ENCODE results near the gene PLK5.

The PLK5 gene

GRCh38 chr19:1577929-1578618 is 54.2 kb downstream of the PLK5 start:
- Histone ChIP-seq H3K4me1 (ENCODE audit: control insufficient read depth, low read length) (no peaks in the 10 kb centered on the region), H3K9me2 (replicated peaks; ENCODE audit: control insufficient read depth, low read length) (no peaks in the 10 kb centered on the region), H3K4me2 (ENCODE audit: low read length) (no peak overlapping the region), H3K9me3 (ENCODE audit: control insufficient read depth, insufficient read depth, low read length) (no peaks in the 10 kb centered on the region), H3K27ac (ENCODE audit: low read depth, low read length) (no peak overlapping the region), H3K36me3 (ENCODE audit: control insufficient read depth, low read length) (peaks cover 57% of the 10 kb centered on the region), H3K27me3 (ENCODE audit: control insufficient read depth, low read length) (no peaks in the 10 kb centered on the region), H3K4me3 (ENCODE audit: low read length) (no peak overlapping the region), H3F3A (ENCODE audit: control insufficient read depth, insufficient read depth) (peaks cover 4% of the 10 kb centered on the region; the same call in 1 of the 2 replicates), H4K20me1 (ENCODE audit: control insufficient read depth, insufficient read depth, low read depth, low read length) (no peaks in the 10 kb centered on the region), H3K79me2 (ENCODE audit: control insufficient read depth, low read length) (no peaks in the 10 kb centered on the region)
- no peak for TF ChIP-seq CTCF (IDR thresholded peaks at IDR 0.05; ENCODE audit: low read depth, low read length, poor library complexity, severe bottlenecking)
- no peak for TF ChIP-seq EZH2phosphoT487 (IDR thresholded peaks at IDR 0.05; ENCODE audit: borderline replicate concordance, low read length)

- no peaks in the 10 kb centered on the region for H3K9me3 ChIP-seq (ENCODE audit: control insufficient read depth, insufficient read depth, low read length)
- H4K20me1 ChIP-seq (ENCODE audit: control insufficient read depth, insufficient read depth, low read depth, low read length): no peaks in the 10 kb centered on the region
- H3K4me3 ChIP-seq (ENCODE audit: low read length): no peak overlapping the region
- H3K9me2 ChIP-seq (replicated peaks; ENCODE audit: control insufficient read depth, low read length): no peaks in the 10 kb centered on the region
- no peaks in the 10 kb centered on the region for H3F3A ChIP-seq (ENCODE audit: control insufficient read depth, insufficient read depth)
- TF ChIP-seq CTCF (IDR thresholded peaks at IDR 0.05; ENCODE audit: low read depth, low read length, poor library complexity, severe bottlenecking) (no peak), EZH2phosphoT487 (IDR thresholded peaks at IDR 0.05; ENCODE audit: borderline replicate concordance, low read length) (no peak)
- H3K27me3 ChIP-seq (ENCODE audit: control insufficient read depth, low read length): no peaks in the 10 kb centered on the region
- no peaks in the 10 kb centered on the region for H3K4me1 ChIP-seq (ENCODE audit: control insufficient read depth, low read length)
- H3K36me3 ChIP-seq (ENCODE audit: control insufficient read depth, low read length): peaks cover 61% of the 10 kb centered on the region
- H3K79me2 ChIP-seq (ENCODE audit: control insufficient read depth, low read length): peaks cover 2% of the 10 kb centered on the region; the same call in 1 of the 2 replicates
- H3K4me2 ChIP-seq (ENCODE audit: low read length): no peak overlapping the region
- H3K27ac ChIP-seq (ENCODE audit: low read depth, low read length): no peak overlapping the region
Measured at GRCh38 chr19:1579222-1579621, 55.3 kb downstream of the PLK5 start.

- Histone ChIP-seq H3K27ac (ENCODE audit: low read depth, low read length) (no peak overlapping the region), H3K4me1 (ENCODE audit: control insufficient read depth, low read length) (no peaks in the 10 kb centered on the region), H4K20me1 (ENCODE audit: control insufficient read depth, insufficient read depth, low read depth, low read length) (no peaks in the 10 kb centered on the region), H3K79me2 (ENCODE audit: control insufficient read depth, low read length) (peaks cover 11% of the 10 kb centered on the region), H3K4me2 (ENCODE audit: low read length) (no peak overlapping the region), H3K36me3 (ENCODE audit: control insufficient read depth, low read length) (peaks cover 71% of the 10 kb centered on the region), H3K4me3 (ENCODE audit: low read length) (no peak overlapping the region), H3K27me3 (ENCODE audit: control insufficient read depth, low read length) (no peaks in the 10 kb centered on the region), H3K9me3 (ENCODE audit: control insufficient read depth, insufficient read depth, low read length) (no peaks in the 10 kb centered on the region), H3K9me2 (replicated peaks; ENCODE audit: control insufficient read depth, low read length) (no peaks in the 10 kb centered on the region), H3F3A (ENCODE audit: control insufficient read depth, insufficient read depth) (no peaks in the 10 kb centered on the region)
- TF ChIP-seq EZH2phosphoT487 (IDR thresholded peaks at IDR 0.05; ENCODE audit: borderline replicate concordance, low read length) (no peak), CTCF (IDR thresholded peaks at IDR 0.05; ENCODE audit: low read depth, low read length, poor library complexity, severe bottlenecking) (no peak)
Measured at GRCh38 chr19:1580382-1580781, 56.5 kb downstream of the PLK5 start.

Measured in DOHH2 (cell line).